ENCODE results near the gene TRIM47.

TRIM47 gene

GRCh38 chr17:75825149-75825552 is 53.2 kb downstream of the TRIM47 start:
- no peak overlapping the region for H3K23ac ChIP-seq (ENCODE audit: low read length in 2 of 2)
- H3K9me3 ChIP-seq (ENCODE audit: control insufficient read depth, low read length): no peaks in the 10 kb centered on the region
- no peak for DNase-seq
- H3K4me3 ChIP-seq (ENCODE audit: insufficient read depth in 1 of 2, low read depth in 1 of 2, low read length in 2 of 2): no peak overlapping the region
- H3K9ac ChIP-seq (ENCODE audit: low read length): no peak overlapping the region
- no peak overlapping the region for H2AK5ac ChIP-seq (ENCODE audit: low read length, severe bottlenecking)
- no peak overlapping the region for H3K18ac ChIP-seq (ENCODE audit: low read depth in 1 of 2, low read length in 2 of 2)
- no peak overlapping the region for H2BK120ac ChIP-seq (ENCODE audit: low read depth, low read length)
- H3K27me3 ChIP-seq (ENCODE audit: control insufficient read depth in 1 of 2, insufficient read depth in 1 of 2, low read length in 2 of 2): no peaks in the 10 kb centered on the region
- no peak overlapping the region for H4K91ac ChIP-seq (ENCODE audit: low read length)
- H3K4me1 ChIP-seq (ENCODE audit: control insufficient read depth, insufficient read depth, low read depth, low read length): peaks cover 21% of the 10 kb centered on the region
- H3K36me3 ChIP-seq (ENCODE audit: control insufficient read depth in 1 of 2, insufficient read depth in 2 of 2, low read depth in 1 of 2, low read length in 2 of 2): peaks cover 52 to 69% of the 10 kb centered on the region in 2 experiments
- no peak overlapping the region for H2BK15ac ChIP-seq (ENCODE audit: low read depth, poor library complexity, severe bottlenecking)
- H2AFZ ChIP-seq (ENCODE audit: low read depth, low read length): no peak overlapping the region
- H4K8ac ChIP-seq (ENCODE audit: low read length): no peak overlapping the region
- no peak overlapping the region for H3K4me2 ChIP-seq (ENCODE audit: low read length, poor library complexity, severe bottlenecking)
- H3K79me1 ChIP-seq (replicated peaks; ENCODE audit: low read length, poor library complexity, severe bottlenecking): peaks cover 7% of the 10 kb centered on the region
- H3K14ac ChIP-seq (ENCODE audit: low read length in 2 of 2): no peak overlapping the region
- H2BK5ac ChIP-seq (ENCODE audit: low read depth, low read length, poor library complexity, severe bottlenecking): no peak overlapping the region
- H3K4ac ChIP-seq (ENCODE audit: low read depth in 1 of 2, low read length in 2 of 2): no peak overlapping the region
- WGBS: 96% methylated on average over 13 of the region's 13 CpGs
- H3K27ac ChIP-seq (ENCODE audit: low read length, poor library complexity, severe bottlenecking): no peak overlapping the region
- H2BK12ac ChIP-seq (ENCODE audit: low read length in 2 of 2): no peak overlapping the region

GRCh38 chr17:75824666-75825065 is 53.7 kb downstream of the TRIM47 start:
- Histone ChIP-seq H2BK120ac (ENCODE audit: low read depth, low read length) (no peak overlapping the region), H2BK12ac (ENCODE audit: low read length in 2 of 2) (no peak overlapping the region), H3K27me3 (ENCODE audit: control insufficient read depth in 1 of 2, insufficient read depth in 1 of 2, low read length in 2 of 2) (no peaks in the 10 kb centered on the region), H2BK15ac (ENCODE audit: low read depth, poor library complexity, severe bottlenecking) (no peak overlapping the region), H3K23ac (ENCODE audit: low read length in 2 of 2) (no peak overlapping the region), H3K18ac (ENCODE audit: low read depth in 1 of 2, low read length in 2 of 2) (no peak overlapping the region), H3K9ac (ENCODE audit: low read length) (peak overlapping the region; percentile 43), H3K79me1 (replicated peaks; ENCODE audit: low read length, poor library complexity, severe bottlenecking) (peaks cover 7% of the 10 kb centered on the region), H3K4ac (ENCODE audit: low read depth in 1 of 2, low read length in 2 of 2) (no peak overlapping the region), H4K8ac (ENCODE audit: low read length) (no peak overlapping the region), H3K9me3 (ENCODE audit: control insufficient read depth, low read length) (no peaks in the 10 kb centered on the region), H2BK5ac (ENCODE audit: low read depth, low read length, poor library complexity, severe bottlenecking) (no peak overlapping the region), H3K36me3 (ENCODE audit: control insufficient read depth in 1 of 2, insufficient read depth in 2 of 2, low read depth in 1 of 2, low read length in 2 of 2) (peaks cover 57 to 74% of the 10 kb centered on the region in 2 experiments), H3K4me1 (ENCODE audit: control insufficient read depth, insufficient read depth, low read depth, low read length) (peaks cover 21% of the 10 kb centered on the region), H2AFZ (ENCODE audit: low read depth, low read length) (no peak overlapping the region), H3K4me2 (ENCODE audit: low read length, poor library complexity, severe bottlenecking) (no peak overlapping the region), H3K14ac (ENCODE audit: low read length in 2 of 2) (no peak overlapping the region), H3K4me3 (ENCODE audit: insufficient read depth in 1 of 2, low read depth in 1 of 2, low read length in 2 of 2) (no peak overlapping the region), H4K91ac (ENCODE audit: low read length) (no peak overlapping the region), H3K27ac (ENCODE audit: low read length, poor library complexity, severe bottlenecking) (no peak overlapping the region), H2AK5ac (ENCODE audit: low read length, severe bottlenecking) (no peak overlapping the region)
- DNase-seq: no peak
- WGBS: no CpG with 5 or more reads among the region's 2 CpGs

Data from mesenchymal stem cell (in vitro differentiated cells and primary cell).